ENCODE data around the gene CCDC90B.
"Not testable (repeated sequence)": the region's sequence is repeated elsewhere in the genome, so short reads cannot be mapped to it uniquely, and the experiment has no call there.

CCDC90B gene

DNA sequence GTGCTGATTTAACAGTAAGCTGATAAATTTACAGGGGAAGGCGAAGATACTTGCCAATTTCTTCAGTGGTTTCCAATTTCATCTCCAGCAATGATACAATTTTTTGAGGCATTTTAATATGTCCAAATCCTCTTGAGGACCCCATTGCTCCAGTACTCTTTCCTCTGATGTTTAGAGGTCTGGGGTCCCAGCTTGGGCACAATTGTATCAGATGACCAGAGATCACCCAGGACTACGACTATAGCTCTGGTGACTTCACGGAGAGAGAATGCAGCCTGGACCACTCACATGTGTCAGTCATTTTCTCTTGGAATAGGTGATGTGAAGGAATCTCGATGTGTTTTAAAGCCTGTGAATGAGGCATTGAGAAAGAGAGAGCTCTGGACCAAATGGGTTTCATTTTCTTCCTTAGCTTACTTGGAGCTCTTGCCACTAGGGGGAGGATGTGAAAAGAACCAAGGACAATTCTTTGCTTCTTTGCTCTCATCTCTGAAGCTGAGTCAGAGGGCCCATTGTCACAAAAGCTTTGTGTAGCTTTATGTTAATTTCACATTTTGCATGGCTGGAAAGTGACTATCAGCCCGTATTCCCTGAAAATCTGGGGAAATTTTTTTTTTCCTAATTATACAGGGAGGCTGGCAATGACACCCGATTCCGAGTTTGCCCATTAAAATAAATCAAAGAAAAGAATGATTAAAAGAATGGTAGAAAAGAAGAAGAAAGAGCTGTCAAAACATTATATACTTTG is 6.7 kb upstream of the CCDC90B start:
- in situ Hi-C loops (cut with MboI; ENCODE audit: low sequenced_read_pairs): no loop called here

DNA sequence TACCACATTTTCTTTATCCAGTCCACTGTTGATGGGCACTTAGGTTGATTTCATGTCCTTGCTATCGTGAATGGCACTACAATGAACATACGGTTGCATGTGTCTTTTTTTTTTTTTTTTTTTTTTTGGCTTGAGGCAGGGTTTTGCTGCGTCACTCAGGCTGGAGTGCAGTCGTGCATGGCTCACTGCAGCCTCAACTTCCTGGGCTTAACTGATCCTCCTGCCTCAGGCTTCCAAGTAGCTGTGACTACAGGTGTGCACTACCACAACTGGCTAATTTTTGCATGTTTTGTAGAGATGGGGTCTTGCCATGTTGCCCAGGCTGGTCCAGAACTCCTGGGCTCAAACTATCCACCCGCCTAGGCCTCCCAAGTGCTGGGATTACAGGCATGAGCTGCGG is 1.5 kb upstream of the CCDC90B start:
- in situ Hi-C loops (cut with MboI; ENCODE audit: low sequenced_read_pairs): no loop called here

DNA sequence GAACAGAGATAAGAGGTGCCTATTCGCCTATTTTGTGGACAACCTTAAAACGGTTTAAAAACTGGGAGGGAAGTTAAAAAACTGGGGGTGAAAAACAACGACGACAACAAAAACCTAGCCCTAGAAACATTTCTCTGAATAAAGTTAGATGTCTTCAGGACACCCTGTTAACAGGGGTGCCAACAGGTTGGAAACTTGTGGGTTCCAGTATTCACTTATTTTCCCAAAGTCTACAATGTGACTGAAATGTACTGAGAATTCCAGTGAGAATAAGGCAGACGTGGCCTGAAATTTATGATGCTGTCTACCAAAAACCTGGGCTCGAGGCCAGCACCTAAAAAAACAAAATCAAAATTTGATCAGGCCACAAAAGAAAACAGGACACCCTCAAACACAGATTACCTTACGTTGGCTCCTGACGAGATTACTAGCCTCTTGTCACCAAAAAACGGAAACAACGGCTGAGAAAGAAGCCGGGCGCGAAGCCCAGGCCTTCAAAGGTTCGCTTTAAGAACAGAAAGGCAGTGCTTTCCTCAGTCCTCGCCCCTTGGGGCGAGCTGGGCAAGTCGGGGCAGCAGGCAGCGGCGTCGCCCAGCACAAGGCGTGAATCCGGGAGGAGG is 906 bp downstream of the CCDC90B start:
- in situ Hi-C loops (cut with MboI; ENCODE audit: low sequenced_read_pairs): no loop called here

DNA sequence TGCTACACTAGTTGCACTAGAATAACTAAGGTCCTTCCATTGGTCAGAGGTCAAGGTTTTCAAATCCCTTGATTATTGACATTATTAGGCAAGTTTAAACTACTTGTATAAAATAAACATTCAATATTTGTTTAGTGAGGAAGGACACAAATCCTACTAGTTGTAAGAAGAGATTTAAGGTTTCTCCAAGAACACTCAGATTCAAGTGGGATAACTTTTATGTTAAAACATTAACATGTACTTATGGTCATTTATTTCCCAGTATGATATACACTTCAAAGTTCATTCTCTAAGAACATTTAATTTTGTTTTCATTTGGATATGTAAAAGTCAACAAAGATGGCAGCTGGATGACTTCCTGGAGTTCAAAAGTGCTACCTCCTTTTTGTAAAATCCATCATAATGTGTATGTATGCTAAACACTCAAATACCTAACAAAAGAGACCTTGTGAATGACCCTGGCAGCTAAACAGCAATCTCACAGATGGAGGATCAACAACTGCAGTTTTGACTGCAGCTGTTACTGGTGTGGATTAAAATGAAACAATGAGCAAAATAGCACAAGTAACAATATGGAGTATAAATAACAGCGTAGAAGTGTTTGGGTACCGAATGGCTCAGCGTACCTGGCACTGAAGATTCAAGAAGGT is 1.5 kb downstream of the CCDC90B start:
- in situ Hi-C loops (cut with MboI; ENCODE audit: low sequenced_read_pairs): no loop called here

DNA sequence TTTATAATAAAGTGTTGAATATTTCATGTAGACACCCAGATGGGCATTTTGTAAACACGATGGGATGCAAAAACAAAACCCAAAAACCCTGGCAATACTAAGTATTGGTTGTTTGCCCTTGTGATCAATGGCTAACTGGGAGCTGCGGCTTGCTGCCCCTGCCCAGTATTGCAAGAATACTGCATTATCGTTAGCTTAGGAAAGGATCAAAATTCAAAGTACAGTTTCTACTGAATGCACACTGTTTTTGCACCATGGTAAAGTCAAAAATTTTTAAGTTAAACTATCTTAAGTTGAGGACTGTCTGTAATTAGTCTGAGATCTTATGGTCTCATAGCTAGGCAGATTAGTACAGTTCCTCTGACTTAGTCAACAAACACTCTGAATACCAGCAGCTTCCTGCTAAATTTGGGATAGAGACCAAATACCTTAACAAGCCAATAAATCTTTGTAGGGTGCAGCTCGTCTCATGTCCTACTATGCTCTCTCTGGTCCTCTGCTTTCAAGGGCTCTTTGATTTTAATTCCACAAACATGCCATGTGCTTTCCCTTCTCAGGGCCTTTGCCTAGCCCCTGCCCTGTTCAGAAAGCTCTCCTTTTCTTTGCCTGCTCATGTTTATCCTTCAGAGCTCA is 4.0 kb downstream of the CCDC90B start:
- in situ Hi-C loops (cut with MboI; ENCODE audit: low sequenced_read_pairs): no loop called here

DNA sequence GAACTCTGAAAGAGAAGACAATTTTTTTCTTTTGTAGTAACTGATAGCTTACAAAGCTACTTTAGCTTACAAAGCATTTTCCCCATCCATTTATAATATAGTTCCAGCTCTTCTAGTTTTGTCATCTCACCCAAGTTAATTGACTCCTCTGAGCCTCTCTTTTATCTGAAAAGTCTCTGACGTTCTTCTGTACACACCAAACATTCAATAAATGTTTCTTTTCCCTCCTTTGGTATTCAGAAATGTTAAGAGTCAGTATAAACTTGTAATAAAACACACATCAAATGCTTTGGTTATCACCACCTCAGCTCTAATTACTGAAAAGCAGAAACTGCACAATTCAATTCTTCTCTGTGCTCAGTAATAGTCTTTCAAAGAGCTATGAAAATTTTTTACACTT is 5.9 kb downstream of the CCDC90B start:
- in situ Hi-C loops (cut with MboI; ENCODE audit: low sequenced_read_pairs): no loop called here

DNA sequence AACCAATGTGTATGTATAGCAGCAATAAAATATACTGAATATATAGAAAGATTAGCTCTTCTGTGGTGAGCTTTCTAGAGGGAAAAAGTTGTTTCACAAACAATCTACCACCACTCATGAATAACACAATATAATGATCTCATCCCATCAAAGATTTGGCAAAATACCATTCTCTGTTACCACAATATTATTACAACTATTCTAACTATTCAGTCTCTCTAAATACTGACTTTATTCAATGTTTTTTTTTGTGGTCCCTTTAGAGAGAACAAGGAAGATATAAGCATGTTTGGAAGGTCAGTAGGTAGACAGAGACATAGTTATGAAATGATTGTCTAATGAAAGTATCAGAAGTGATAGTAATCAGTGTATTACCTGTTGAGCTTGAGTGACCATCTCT is 7.8 kb downstream of the CCDC90B start:
- in situ Hi-C loops (cut with MboI; ENCODE audit: low sequenced_read_pairs): no loop called here

DNA sequence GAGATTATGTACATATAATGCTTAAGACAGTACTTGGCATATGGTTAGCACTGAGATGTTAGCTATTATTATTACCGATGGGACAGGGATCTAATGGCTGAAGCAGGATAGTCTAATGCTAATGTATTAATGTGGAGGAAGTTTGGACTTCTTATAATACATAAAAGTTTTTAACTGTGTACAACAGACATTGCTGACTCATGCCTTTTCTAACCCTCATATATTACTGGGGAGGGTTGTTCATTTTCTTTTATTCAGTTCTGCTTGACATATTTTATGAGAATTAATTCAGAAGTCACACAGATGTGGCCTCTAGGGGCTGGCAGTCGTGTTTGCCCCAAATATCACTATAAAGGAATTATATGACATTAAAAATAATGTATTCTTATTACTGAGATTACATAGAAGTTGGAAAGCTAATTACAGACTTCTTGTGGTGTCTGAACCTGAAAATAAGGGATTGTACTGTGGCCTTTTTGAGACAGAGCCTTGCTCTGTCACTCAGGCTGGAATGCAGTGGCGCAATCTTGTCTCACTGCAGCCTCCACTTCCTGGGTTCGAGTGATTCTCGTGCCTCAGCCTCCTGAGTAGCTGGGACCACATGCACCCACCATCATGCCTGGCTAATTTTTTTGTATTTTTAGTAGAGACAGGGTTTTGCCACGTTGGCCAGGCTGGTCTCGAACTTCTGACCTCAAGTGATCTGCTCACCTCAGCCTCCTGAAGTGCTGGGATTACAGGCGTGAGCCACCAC is 10.1 kb downstream of the CCDC90B start:
- in situ Hi-C loops (cut with MboI; ENCODE audit: low sequenced_read_pairs): no loop called here

DNA sequence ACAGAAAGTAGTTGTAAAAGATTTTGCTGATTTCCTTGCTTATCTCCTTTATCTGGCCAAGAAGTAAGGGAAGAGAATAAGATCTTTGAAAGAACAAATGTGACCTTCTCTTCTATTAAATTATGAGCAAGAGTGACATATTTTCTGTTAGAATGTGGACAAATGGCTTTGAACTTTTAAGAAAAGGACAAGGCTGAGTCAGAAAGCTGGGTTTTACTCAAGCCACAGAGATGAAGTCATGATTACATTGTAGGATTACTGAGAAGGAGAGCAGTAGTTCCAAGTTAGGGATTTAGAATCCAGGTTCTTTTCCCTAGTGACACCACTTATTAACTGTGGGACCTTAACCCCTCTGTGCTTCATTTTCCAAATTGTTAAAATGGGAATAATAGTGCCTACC is 13.5 kb downstream of the CCDC90B start:
- in situ Hi-C loops (cut with MboI; ENCODE audit: low sequenced_read_pairs): no loop called here

DNA sequence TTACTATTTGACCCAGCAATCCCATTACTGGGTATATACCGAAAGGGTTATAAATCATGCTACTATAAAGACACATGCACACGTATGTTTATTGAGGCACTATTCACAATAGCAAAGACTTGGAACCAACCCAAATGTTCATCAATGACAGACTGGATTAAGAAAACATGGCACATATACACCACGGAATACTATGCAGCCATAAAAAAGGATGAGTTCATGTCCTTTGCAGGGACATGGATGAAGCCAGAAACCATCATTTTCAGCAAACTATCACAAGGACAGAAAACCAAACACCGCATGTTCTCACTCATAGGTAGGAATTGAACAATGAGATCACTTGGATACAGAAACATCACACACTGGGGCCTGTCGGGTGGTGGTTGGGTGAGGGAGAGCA is 14.4 kb downstream of the CCDC90B start:
- in situ Hi-C loops (cut with MboI; ENCODE audit: low sequenced_read_pairs): not testable (repeated sequence)

DNA sequence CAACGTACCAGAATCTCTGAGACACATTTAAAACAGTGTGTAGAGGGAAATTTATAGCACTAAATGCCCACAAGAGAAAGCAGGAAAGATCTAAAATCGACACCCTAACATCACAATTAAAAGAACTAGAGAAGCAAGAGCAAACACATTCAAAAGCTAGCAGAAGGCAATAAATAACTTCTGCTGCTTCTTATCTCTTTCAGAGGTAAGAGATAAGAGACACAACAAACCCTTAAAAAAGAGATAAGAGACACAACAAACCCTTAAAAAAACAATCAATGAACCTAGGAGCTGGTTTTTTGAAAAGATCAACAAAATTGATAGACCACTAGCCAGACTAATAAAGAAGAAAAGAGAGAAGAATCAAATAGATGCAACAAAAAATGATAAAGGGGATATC is 17.1 kb downstream of the CCDC90B start:
- in situ Hi-C loops (cut with MboI; ENCODE audit: low sequenced_read_pairs): not testable (repeated sequence)

DNA sequence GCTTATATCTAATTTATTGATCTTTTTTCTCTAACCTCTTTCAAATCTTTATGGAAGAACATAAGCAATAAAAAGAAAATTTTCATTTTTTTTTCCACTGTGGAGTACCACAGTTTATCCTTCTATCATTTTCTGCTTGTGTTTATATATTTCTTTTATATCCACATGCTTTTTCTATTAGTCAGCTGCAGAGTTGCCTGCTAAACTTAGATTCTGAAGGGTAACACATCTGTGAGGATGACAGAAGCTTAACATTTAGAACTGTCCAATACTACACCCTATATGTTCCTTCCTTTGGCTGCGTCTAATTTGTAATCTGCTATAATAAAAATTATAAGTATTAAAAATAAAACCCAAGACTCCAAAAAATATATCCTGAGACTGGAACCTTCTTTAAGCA is 20.8 kb downstream of the CCDC90B start:
- in situ Hi-C loops (cut with MboI; ENCODE audit: low sequenced_read_pairs): no loop called here

DNA sequence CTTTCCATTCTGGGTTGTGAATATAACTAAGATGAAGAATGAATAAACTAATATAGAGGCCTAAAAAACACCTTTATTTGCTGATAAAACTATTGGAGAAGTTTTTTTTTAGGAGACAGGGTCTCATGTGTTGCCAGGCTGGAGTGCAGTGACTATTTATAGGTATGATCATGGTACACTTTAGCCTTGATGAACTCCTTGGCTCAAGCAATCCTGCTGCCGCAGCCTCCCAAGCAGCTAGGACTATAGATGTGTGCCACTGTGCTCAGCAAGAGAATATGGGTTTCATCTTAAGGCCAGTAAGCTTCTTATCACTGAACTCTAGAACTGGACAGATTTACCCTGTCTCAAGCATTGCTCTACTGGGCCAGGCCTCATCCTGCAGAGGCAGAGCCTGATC is 26.6 kb downstream of the CCDC90B start:
- in situ Hi-C loops (cut with MboI; ENCODE audit: low sequenced_read_pairs): no loop called here

DNA sequence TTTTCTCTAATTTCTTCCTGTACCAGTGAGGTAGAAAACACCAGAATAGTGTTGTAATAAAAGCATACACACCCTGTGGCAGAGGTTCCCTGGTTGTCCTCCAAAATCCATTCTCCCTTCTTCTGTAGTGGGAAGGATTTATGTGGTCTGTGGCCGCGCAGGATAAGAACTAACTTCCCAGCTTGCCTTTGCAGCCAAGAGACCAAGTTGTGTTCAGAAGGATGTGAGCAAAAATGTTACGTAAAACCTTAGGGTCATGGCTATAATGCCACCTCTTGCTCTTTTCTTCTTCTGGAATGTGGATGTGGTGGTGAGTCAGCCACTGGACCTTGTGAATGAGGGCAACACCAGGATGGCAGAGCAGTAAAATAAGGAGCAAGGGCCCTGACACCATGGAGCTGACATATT is 28.4 kb downstream of the CCDC90B start:
- in situ Hi-C loops (cut with MboI; ENCODE audit: low sequenced_read_pairs): no loop called here

DNA sequence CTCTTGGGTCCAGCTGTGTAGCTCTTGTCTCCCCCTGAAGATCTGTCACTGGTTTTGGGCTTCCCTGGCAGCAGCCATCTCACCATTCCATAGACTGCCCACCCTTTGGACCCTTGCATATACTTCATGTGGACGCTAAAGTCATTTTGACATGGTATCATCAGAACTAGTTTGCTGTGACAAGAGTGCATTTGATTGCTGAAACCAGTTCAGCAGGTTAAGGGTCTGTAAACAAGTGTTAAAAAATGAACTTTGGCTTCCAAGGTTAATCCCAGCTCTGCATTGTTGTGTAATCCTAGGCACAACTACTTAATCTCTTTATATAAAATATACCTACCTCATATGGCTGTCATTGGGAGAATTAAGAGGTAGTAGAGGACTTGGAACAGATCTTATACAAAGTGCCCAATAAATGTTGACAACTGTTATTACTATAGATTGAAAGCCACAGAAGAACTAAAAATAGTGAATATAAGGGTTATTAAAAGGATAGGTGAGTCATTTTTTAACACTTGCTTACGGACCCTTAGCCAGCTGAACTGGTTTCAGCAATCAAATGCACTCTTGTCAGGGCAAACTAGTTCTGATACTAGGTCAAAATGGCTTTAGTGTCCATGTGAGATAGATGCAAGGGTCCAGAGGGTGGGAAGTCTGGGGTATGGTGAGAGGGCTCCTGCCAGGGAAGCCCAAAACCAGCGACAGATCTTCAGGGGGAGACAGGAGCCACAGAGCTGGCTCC is 29.4 kb downstream of the CCDC90B start:
- in situ Hi-C loops (cut with MboI; ENCODE audit: low sequenced_read_pairs): no loop called here

DNA sequence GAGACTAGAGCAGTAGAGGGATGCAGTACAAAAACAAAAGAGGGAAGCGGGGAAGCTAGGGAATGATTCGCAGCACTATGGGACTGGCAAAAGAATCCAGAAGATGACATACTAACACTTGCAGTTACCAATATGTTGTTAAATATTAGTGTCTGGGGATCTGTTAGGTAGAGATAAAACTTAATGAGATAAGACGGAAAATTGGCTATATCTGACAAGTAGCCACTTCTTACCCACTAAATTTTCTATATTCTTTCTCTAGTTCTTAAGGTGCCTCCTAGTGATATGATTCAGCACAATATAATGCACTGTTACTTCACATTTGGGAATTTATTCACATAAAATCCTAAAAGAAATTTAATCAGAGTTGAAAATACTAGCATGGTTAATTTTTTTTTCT is 30.8 kb downstream of the CCDC90B start:
- in situ Hi-C loops (cut with MboI; ENCODE audit: low sequenced_read_pairs): no loop called here

DNA sequence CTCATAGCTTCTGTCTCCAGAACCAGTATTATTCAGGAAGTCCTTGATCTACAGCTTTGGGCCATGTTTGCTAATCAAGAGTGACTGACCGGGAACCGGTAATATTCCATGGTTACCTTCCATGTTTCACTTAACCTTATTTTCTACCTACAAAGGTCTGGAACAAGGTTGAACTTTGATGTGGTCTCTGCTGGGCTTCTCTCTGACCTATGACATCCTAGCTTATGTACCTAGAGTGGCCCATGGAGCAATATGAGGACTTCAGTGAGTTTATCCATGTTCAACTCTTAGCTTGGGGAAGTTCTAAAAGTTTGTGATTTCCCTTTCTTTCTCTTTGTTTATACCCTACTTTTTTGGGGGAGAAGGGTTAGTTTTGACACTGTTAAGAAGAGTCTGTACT is 33.2 kb downstream of the CCDC90B start:
- in situ Hi-C loops (cut with MboI; ENCODE audit: low sequenced_read_pairs): no loop called here

DNA sequence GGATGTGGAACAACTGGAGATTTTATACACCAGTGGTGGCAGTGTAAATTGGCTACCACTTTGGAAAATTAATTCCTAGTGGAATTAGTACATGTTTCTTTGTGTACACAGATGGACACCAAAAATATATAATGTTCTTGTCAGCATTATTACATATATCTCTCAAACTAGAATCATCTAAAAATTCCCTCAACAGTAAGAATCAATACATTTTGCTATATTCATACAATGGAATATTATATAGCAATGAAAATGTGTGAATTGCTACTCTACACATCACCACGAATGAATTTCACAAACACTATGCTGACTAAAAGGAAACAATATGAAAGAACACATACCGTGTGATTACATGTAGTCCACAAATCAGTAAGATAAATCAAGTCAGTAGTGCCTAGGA is 33.9 kb downstream of the CCDC90B start:
- in situ Hi-C loops (cut with MboI; ENCODE audit: low sequenced_read_pairs): no loop called here

DNA sequence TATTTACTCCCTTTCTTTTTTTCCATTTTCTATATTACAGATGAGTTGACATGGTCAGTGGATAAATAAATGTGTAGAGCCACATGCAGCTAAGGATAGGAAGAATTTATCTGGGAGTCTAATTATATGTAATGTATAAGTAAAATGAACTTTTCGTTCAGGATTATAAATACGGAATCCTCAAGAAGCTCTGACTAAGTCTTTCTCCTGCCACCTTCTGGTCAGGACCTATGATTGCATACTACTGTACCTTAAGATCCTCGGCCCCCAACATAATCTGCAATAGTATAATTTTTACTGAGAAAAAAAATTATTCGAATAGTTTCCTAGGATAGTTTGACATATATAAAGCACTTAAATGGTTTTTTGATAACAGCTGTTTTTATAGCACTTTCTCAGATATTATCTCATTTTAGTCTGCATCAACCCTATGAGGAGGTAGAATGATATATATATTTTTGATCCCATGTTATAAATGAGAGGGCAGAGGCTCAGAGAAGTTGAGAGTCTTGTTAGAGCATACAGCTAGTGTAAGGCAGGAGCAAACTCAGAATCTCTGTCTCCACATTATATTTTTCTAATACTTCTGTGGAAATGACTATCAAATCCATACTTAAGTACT is 36.1 kb downstream of the CCDC90B start:
- in situ Hi-C loops (cut with MboI; ENCODE audit: low sequenced_read_pairs): no loop called here

DNA sequence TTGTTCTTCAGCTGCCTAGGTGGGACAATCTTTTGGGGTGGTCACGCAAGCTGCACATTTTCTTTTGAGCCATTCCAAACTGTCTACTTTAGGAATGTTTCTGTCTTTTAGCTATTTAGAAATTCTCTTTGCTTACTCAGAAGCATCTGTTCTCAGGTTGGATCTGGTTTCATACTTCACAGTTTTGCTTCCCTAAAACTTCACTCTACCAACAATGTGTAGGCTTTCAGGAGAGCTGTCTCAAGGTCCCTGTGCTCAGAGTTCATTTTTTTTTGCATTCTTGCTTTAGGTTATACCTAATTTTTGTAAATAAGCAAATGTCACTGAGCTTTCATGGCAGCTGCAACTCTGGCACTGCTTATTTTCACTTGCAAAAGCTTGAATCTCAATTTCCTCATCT is 36.7 kb downstream of the CCDC90B start:
- in situ Hi-C loops (cut with MboI; ENCODE audit: low sequenced_read_pairs): no loop called here

Measured in hTERT RPE-1 (cell line).